Astrocyte of the spinal cord (primary cell): ENCODE results near the gene RPL18.

Experiments
- DNase-seq: peaks from one replicate; pipeline ENCODE4 v3.0.0; 2011; ENCODE audit warnings: low read depth, low spot score
- H3K4me3 ChIP-seq: 2 replicates; pipeline ENCODE4 v1.5.1; 2011; ENCODE audit warnings: low read depth, mild to moderate bottlenecking, low read length, moderate library complexity
- CTCF ChIP-seq: IDR thresholded peaks from 2 replicates; pipeline ENCODE4 v1.5.1; 2012; ENCODE audit warnings: low read depth, mild to moderate bottlenecking, low read length, inconsistent platforms
- in situ Hi-C: cut with HindIII; loops from 2 replicates; pipeline ENCODE4 v1.10.0; 2017; ENCODE audit warnings: low sequenced_read_pairs

The RPL18 gene

DNA sequence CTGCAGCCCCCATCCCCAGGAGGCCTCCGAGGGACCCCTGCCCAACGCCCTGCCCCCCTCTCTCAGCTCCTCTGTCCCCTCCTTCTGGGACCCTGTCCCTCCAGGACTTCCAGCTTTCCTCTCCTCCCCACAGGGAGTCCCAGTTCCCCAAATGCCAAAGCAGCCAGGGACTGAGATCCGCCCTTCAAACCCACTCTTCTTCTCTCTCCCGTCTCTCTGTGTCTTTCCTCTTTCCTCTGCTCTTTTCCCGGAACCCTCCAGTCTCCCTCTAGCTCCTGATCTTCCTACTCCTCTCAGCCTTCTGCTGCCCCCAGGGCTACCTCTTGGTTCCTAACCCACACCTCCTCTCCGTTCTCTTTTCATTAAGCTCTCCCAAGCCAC lies 26.6 kb upstream of the RPL18 start:
- no peak for DNase-seq
- peak overlapping the region; percentile 42 for H3K4me3 ChIP-seq
- no peak for TF ChIP-seq CTCF
- in situ Hi-C loops: no loop called here

DNA sequence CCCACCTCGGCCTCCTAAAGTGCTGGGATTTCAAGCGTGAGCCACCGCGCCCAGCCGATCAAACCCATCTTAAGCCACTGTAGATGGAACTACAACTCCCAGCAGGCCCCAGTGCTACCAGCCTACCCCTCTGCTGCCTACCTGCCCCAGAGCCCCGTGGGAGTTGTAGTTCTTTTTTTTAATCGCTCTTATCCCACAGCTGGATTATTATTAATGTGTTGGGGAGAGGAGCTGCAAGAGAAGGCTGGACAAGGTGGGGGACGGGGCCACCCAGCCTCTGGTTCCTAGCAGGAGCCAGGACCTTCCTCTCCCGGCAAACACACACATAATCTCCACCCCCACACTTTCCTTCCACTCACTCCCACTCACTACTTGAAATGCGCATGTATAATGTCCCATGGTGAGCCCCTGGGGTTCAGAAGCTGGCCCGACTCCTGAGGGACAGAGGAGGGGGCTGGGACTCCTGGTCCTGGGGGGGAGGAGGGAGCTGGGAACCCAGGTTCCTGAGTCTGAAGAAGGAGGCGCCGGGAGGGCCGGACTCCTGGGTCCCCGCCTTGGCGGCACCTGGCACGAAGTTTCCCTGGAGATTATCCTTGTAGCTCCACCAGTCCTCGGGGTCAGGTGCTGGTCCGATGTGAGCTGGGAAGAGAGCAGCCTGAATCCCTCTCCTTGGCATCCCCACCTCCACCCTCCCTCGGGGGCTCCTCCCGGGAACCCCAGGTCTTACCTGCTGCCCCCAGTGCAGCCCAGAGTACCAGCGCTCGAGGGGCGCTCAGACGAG lies 26.1 kb upstream of the RPL18 start:
- DNase-seq: peak; percentile 74
- peak overlapping the region; percentile 42 for H3K4me3 ChIP-seq
- in situ Hi-C loops: no loop called here
- no peak for TF ChIP-seq CTCF

- TF ChIP-seq CTCF: no peak
- in situ Hi-C loops: no loop called here
- H3K4me3 ChIP-seq: no peak overlapping the region
- DNase-seq: no peak
Observed at GRCh38 chr19:48644355-48644754, 25.4 kb upstream of the RPL18 start.

- H3K4me3 ChIP-seq: no peak overlapping the region
- no peak for TF ChIP-seq CTCF
- DNase-seq: no peak
- in situ Hi-C loops: no loop called here
Observed at GRCh38 chr19:48642862-48643261, 23.9 kb upstream of the RPL18 start.

DNA sequence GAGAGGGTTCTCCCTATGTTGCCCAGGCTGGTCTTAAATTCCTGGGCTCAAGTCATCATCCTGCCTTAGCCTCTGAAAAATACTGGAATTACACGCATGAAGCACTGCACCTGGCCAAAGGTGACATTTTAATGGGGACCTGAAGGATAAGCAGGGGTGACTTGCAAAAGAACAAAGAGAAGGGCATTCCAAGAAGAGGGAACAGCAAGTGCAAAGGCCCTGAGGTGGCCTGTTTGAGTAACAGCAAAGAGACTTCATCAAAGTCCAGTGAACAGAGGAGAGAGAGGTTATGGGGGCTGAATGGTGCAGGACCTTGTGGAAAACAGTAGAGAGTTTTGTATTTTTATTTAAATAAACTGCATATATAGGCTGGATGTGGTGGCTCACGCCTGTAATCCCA lies 22.9 kb upstream of the RPL18 start:
- DNase-seq: no peak
- in situ Hi-C loops: no loop called here
- no peak overlapping the region for H3K4me3 ChIP-seq
- no peak for TF ChIP-seq CTCF

DNA sequence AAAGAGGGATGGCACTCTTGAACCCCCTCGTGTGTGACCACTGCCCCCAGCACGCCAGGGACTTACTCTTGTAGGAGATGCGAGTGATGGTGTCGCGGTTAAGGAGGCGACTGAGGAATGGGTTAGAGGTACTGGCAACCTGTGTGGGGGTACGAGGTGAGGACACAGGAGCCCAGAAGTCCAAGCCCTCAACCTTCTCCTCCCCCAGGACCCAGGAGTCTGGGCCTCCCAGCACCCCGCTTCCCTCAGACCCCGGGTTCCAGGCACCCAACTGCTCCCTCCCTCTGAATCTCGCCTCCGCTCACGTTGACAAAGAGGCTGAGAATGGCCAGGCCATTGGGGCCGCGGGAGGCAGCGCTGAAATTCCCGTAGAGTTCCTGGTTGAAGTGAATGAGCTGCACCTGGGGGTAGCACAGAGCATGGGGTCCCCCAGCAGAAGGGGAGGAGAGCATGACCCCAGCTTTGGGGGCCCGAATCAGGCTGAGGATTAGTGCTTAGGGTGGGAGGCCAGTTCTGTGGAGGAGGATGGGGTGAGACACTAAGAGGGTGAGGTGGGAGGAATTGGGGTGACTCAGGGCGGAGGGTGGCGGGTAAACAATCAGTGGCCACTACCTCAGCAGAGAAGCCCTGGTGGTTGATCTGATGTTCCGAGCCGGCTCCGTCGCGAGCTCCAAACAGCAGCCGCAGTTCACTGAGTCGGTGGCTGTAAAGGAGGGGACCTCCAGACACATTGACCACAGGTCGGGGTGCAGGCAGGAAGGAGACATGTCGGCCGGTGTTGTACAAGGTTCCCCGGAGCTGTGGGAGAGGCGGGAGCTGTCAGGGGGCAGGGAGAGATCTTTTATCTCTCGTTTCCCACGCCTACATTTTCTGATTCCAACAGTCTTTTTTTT lies 20.8 kb upstream of the RPL18 start:
- in situ Hi-C loops: no loop called here
- no peak overlapping the region for H3K4me3 ChIP-seq
- TF ChIP-seq CTCF: no peak
- DNase-seq: no peak
